ENCODE results near the gene C1QTNF5. TPM values are rescaled to one million over a fixed set of nuclear protein-coding genes. Genes with fewer than 3 reads are reported as not detected.

The C1QTNF5 gene
- total RNA-seq, 1 donor: 41.3 TPM

GRCh38 chr11:119363081-119363850 lies 22.6 kb upstream of the C1QTNF5 start:
- Histone ChIP-seq H3K27me3 (ENCODE audit: insufficient read depth, low read length) (no peaks in the 10 kb centered on the region), H4K20me1 (ENCODE audit: insufficient read depth, low read length) (no peaks in the 10 kb centered on the region), H3K9me3 (ENCODE audit: low read depth, low read length) (no peaks in the 10 kb centered on the region), H3K79me2 (ENCODE audit: insufficient read depth, low read length) (no peaks in the 10 kb centered on the region), H2AFZ (ENCODE audit: low read length) (no peak overlapping the region), H3K4me3 (ENCODE audit: insufficient read depth, low read length) (peak overlapping the region; percentile 53), H3K27ac (ENCODE audit: low read depth, low read length) (no peak overlapping the region), H3K4me2 (ENCODE audit: insufficient read depth, low read length) (peak overlapping the region; percentile 44), H3K4me1 (ENCODE audit: insufficient read depth, low read length) (peaks cover 46% of the 10 kb centered on the region), H3K36me3 (ENCODE audit: insufficient read depth, low read length) (no peaks in the 10 kb centered on the region)
- no peak for DNase-seq (ENCODE audit: insufficient read length, low spot score, missing footprints)
- TF ChIP-seq, protein P1, sequence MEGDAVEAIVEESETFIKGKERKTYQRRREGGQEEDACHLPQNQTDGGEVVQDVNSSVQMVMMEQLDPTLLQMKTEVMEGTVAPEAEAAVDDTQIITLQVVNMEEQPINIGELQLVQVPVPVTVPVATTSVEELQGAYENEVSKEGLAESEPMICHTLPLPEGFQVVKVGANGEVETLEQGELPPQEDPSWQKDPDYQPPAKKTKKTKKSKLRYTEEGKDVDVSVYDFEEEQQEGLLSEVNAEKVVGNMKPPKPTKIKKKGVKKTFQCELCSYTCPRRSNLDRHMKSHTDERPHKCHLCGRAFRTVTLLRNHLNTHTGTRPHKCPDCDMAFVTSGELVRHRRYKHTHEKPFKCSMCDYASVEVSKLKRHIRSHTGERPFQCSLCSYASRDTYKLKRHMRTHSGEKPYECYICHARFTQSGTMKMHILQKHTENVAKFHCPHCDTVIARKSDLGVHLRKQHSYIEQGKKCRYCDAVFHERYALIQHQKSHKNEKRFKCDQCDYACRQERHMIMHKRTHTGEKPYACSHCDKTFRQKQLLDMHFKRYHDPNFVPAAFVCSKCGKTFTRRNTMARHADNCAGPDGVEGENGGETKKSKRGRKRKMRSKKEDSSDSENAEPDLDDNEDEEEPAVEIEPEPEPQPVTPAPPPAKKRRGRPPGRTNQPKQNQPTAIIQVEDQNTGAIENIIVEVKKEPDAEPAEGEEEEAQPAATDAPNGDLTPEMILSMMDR (IDR thresholded peaks at IDR 0.05; ENCODE audit: extremely low read depth, low read depth, low read length): no peak

DNA sequence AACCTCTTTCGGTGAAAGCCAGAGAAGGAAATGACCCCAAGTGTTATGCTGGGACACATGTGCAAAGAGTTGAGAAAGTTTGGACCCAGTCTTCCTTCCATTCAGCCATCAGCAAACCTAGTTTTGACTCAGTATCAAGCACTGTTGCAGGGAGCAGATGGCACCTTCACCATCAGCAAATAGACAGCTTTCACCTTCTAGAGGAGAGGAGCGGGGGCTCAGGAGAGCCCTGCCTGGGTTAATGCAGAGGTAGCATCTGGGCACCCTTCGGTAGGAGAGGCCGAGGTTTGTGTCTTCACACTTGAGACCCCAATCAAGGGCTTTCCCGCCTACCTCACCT lies 22.0 kb upstream of the C1QTNF5 start:
- H3K9me3 ChIP-seq (ENCODE audit: low read depth, low read length): no peaks in the 10 kb centered on the region

GRCh38 chr11:119361941-119362725 lies 21.4 kb upstream of the C1QTNF5 start:
- peak overlapping the region; percentile 58 for H3K4me2 ChIP-seq (ENCODE audit: insufficient read depth, low read length)
- no peaks in the 10 kb centered on the region for H4K20me1 ChIP-seq (ENCODE audit: insufficient read depth, low read length)
- no peak for DNase-seq (ENCODE audit: insufficient read length, low spot score, missing footprints)
- H3K9me3 ChIP-seq (ENCODE audit: low read depth, low read length): no peaks in the 10 kb centered on the region
- H3K4me3 ChIP-seq (ENCODE audit: insufficient read depth, low read length): peak overlapping the region; percentile 25
- TF ChIP-seq, protein P1 (IDR thresholded peaks at IDR 0.05; ENCODE audit: extremely low read depth, low read depth, low read length): no peak
- no peaks in the 10 kb centered on the region for H3K36me3 ChIP-seq (ENCODE audit: insufficient read depth, low read length)
- no peaks in the 10 kb centered on the region for H3K79me2 ChIP-seq (ENCODE audit: insufficient read depth, low read length)
- H3K27ac ChIP-seq (ENCODE audit: low read depth, low read length): peak overlapping the region; percentile 65
- peaks cover 35% of the 10 kb centered on the region for H3K4me1 ChIP-seq (ENCODE audit: insufficient read depth, low read length)
- no peak overlapping the region for H2AFZ ChIP-seq (ENCODE audit: low read length)
- H3K27me3 ChIP-seq (ENCODE audit: insufficient read depth, low read length): no peaks in the 10 kb centered on the region

More for the DNA sequence above, 22.0 kb upstream of the C1QTNF5 start:
- Histone ChIP-seq H4K20me1 (ENCODE audit: insufficient read depth, low read length) (no peaks in the 10 kb centered on the region), H3K79me2 (ENCODE audit: insufficient read depth, low read length) (no peaks in the 10 kb centered on the region), H2AFZ (ENCODE audit: low read length) (no peak overlapping the region), H3K36me3 (ENCODE audit: insufficient read depth, low read length) (no peaks in the 10 kb centered on the region), H3K4me1 (ENCODE audit: insufficient read depth, low read length) (peaks cover 41% of the 10 kb centered on the region), H3K27me3 (ENCODE audit: insufficient read depth, low read length) (no peaks in the 10 kb centered on the region), H3K4me2 (ENCODE audit: insufficient read depth, low read length) (no peak overlapping the region), H3K27ac (ENCODE audit: low read depth, low read length) (no peak overlapping the region), H3K4me3 (ENCODE audit: insufficient read depth, low read length) (no peak overlapping the region)
- TF ChIP-seq, protein P1 (IDR thresholded peaks at IDR 0.05; ENCODE audit: extremely low read depth, low read depth, low read length): no peak
- no peak for DNase-seq (ENCODE audit: insufficient read length, low spot score, missing footprints)
